GM12878 (cell line): ENCODE data around the gene TRIM42.

ENCODE experiments used
- CBFB ChIP-seq: IDR thresholded peaks from 2 replicates; pipeline ENCODE4 v1.6.1; 2016; ENCODE audit warnings: antibody characterized with exemption, low read depth
- CBX5 ChIP-seq: sonication (generic); IDR thresholded peaks from 2 replicates; pipeline ENCODE4 v1.6.1; 2016; ENCODE audit warnings: low read depth, moderate library complexity, mild to moderate bottlenecking, inconsistent platforms
- EGR1 ChIP-seq, 2 experiments: IDR thresholded peaks; 1 replicate in 1 of 2; 2 replicates in 1 of 2; pipeline ENCODE4 v1.6.1; 2011 to 2012; ENCODE audit warnings: low read depth in 2 of 2, low read length in 2 of 2, borderline replicate concordance in 1 of 2, mild to moderate bottlenecking in 1 of 2, moderate library complexity in 1 of 2
- EP300 ChIP-seq, 2 experiments: fragments of 150-350 bp in 1 of 2; IDR thresholded peaks; 2 replicates each; pipeline ENCODE4 v1.6.1; 2011 to 2012; ENCODE audit warnings: low read depth in 2 of 2, low read length in 2 of 2, borderline replicate concordance in 1 of 2, improper control_type of control experiment in 1 of 2, inconsistent platforms in 1 of 2; ENCODE audit not compliant: control insufficient read depth in 1 of 2
- KLF5 ChIP-seq: fragments of 450-650 bp; IDR thresholded peaks from 2 replicates; pipeline ENCODE4 v1.6.1; 2014; ENCODE audit warnings: mild to moderate bottlenecking; ENCODE audit not compliant: partially characterized antibody
- SIX5 ChIP-seq: IDR thresholded peaks from 2 replicates; pipeline ENCODE4 v1.6.1; 2011; ENCODE audit warnings: mild to moderate bottlenecking, low read depth, low read length, moderate library complexity; ENCODE audit not compliant: severe bottlenecking
- YY1 ChIP-seq: IDR thresholded peaks from 2 replicates; pipeline ENCODE4 v1.6.1; 2011; ENCODE audit warnings: low read depth, mild to moderate bottlenecking, low read length
- TF ChIP-seq, protein P1 (sequence below), 3 experiments: IDR thresholded peaks in 2 of 3; conservative IDR thresholded peaks in 1 of 3; 2 replicates each; pipeline ENCODE4 v1.5.1; 2011; ENCODE audit warnings: low read depth in 3 of 3, low read length in 3 of 3, mild to moderate bottlenecking in 3 of 3, control low read depth in 2 of 3, moderate library complexity in 2 of 3, inconsistent platforms in 1 of 3, mixed read lengths in 1 of 3; ENCODE audit not compliant: control insufficient read depth in 2 of 3, insufficient read depth in 1 of 3; ENCODE audit errors: extremely low read depth in 1 of 3
- TF ChIP-seq, protein P2 (sequence below): fragments of 150-350 bp; IDR thresholded peaks from 2 replicates; pipeline ENCODE4 v1.6.1; 2014; ENCODE audit warnings: mild to moderate bottlenecking, low read depth, low read length
- TF ChIP-seq, protein P3 (sequence below): IDR thresholded peaks from 2 replicates; pipeline ENCODE4 v1.6.1; 2012; ENCODE audit warnings: mild to moderate bottlenecking, low read depth, low read length
- TF ChIP-seq, protein P4 (sequence below): IDR thresholded peaks from 2 replicates; pipeline ENCODE4 v1.6.1; 2011; ENCODE audit warnings: borderline replicate concordance, low read depth, mild to moderate bottlenecking, moderate library complexity, low read length; ENCODE audit not compliant: insufficient read depth, poor library complexity, severe bottlenecking
- TF ChIP-seq, protein P5 (sequence below): IDR thresholded peaks from 2 replicates; pipeline ENCODE4 v1.6.1; 2011; ENCODE audit warnings: mild to moderate bottlenecking, low read depth, low read length, moderate library complexity; ENCODE audit not compliant: insufficient replicate concordance

DNA sequence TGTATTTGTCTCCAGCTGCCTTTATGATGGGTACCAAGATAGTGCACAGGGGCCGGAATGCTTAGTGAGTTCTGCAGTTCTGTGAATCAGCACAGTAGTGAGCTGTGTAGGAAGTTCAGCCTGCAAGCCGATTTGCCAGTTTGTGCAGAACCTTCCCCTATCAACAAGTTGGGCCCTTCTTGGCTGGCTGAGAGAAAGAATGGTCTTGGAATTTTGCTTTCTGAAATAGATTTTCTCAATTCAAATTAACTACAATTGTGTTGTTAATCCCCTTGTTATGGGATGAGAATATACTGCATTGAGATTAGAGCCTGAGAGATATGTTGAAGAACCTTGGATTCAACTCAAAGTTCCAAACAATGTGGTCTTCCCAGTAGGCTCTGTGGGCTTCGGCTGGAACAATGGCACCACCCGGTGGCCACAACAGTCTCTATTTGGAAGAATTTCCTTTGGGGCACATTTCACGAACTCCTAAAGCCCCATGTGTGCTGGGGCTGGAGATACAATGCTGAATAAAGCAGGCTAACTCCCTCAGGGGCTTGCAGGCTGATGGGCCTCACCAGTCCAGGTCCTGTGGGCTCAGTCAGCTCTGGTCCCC, 59.1 kb downstream of the TRIM42 start:
- TF ChIP-seq, protein P1, sequence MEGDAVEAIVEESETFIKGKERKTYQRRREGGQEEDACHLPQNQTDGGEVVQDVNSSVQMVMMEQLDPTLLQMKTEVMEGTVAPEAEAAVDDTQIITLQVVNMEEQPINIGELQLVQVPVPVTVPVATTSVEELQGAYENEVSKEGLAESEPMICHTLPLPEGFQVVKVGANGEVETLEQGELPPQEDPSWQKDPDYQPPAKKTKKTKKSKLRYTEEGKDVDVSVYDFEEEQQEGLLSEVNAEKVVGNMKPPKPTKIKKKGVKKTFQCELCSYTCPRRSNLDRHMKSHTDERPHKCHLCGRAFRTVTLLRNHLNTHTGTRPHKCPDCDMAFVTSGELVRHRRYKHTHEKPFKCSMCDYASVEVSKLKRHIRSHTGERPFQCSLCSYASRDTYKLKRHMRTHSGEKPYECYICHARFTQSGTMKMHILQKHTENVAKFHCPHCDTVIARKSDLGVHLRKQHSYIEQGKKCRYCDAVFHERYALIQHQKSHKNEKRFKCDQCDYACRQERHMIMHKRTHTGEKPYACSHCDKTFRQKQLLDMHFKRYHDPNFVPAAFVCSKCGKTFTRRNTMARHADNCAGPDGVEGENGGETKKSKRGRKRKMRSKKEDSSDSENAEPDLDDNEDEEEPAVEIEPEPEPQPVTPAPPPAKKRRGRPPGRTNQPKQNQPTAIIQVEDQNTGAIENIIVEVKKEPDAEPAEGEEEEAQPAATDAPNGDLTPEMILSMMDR (IDR thresholded peaks at IDR 0.05 in 2 of 3, conservative IDR thresholded peaks at IDR 0.05 in 1 of 3; ENCODE audit: control insufficient read depth in 2 of 3, extremely low read depth in 1 of 3, insufficient read depth in 1 of 3, low read depth in 3 of 3, low read length in 3 of 3), result peak; percentile 33 to 67 (median 45); a peak in 4 of 6 replicates
- TF ChIP-seq, protein P2, sequence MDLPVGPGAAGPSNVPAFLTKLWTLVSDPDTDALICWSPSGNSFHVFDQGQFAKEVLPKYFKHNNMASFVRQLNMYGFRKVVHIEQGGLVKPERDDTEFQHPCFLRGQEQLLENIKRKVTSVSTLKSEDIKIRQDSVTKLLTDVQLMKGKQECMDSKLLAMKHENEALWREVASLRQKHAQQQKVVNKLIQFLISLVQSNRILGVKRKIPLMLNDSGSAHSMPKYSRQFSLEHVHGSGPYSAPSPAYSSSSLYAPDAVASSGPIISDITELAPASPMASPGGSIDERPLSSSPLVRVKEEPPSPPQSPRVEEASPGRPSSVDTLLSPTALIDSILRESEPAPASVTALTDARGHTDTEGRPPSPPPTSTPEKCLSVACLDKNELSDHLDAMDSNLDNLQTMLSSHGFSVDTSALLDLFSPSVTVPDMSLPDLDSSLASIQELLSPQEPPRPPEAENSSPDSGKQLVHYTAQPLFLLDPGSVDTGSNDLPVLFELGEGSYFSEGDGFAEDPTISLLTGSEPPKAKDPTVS, result no peak
- no peak for TF ChIP-seq CBX5
- no peak for TF ChIP-seq SIX5
- no peak for TF ChIP-seq EP300 (IDR thresholded peaks at IDR 0.05; ENCODE audit: borderline replicate concordance in 1 of 2, control insufficient read depth in 1 of 2, low read depth in 2 of 2, low read length in 2 of 2)
- TF ChIP-seq YY1, result 0 out of 2 replicates have a peak, but pooled peaks have one; percentile 36
- no peak for TF ChIP-seq CBFB
- TF ChIP-seq, protein P3, sequence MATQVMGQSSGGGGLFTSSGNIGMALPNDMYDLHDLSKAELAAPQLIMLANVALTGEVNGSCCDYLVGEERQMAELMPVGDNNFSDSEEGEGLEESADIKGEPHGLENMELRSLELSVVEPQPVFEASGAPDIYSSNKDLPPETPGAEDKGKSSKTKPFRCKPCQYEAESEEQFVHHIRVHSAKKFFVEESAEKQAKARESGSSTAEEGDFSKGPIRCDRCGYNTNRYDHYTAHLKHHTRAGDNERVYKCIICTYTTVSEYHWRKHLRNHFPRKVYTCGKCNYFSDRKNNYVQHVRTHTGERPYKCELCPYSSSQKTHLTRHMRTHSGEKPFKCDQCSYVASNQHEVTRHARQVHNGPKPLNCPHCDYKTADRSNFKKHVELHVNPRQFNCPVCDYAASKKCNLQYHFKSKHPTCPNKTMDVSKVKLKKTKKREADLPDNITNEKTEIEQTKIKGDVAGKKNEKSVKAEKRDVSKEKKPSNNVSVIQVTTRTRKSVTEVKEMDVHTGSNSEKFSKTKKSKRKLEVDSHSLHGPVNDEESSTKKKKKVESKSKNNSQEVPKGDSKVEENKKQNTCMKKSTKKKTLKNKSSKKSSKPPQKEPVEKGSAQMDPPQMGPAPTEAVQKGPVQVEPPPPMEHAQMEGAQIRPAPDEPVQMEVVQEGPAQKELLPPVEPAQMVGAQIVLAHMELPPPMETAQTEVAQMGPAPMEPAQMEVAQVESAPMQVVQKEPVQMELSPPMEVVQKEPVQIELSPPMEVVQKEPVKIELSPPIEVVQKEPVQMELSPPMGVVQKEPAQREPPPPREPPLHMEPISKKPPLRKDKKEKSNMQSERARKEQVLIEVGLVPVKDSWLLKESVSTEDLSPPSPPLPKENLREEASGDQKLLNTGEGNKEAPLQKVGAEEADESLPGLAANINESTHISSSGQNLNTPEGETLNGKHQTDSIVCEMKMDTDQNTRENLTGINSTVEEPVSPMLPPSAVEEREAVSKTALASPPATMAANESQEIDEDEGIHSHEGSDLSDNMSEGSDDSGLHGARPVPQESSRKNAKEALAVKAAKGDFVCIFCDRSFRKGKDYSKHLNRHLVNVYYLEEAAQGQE, result no peak
- TF ChIP-seq EGR1 (IDR thresholded peaks at IDR 0.05; ENCODE audit: borderline replicate concordance in 1 of 2, low read depth in 2 of 2, low read length in 2 of 2), result no peak
- TF ChIP-seq, protein P4, sequence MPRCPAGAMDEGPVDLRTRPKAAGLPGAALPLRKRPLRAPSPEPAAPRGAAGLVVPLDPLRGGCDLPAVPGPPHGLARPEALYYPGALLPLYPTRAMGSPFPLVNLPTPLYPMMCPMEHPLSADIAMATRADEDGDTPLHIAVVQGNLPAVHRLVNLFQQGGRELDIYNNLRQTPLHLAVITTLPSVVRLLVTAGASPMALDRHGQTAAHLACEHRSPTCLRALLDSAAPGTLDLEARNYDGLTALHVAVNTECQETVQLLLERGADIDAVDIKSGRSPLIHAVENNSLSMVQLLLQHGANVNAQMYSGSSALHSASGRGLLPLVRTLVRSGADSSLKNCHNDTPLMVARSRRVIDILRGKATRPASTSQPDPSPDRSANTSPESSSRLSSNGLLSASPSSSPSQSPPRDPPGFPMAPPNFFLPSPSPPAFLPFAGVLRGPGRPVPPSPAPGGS, result no peak
- TF ChIP-seq KLF5, result no peak
- TF ChIP-seq, protein P5, sequence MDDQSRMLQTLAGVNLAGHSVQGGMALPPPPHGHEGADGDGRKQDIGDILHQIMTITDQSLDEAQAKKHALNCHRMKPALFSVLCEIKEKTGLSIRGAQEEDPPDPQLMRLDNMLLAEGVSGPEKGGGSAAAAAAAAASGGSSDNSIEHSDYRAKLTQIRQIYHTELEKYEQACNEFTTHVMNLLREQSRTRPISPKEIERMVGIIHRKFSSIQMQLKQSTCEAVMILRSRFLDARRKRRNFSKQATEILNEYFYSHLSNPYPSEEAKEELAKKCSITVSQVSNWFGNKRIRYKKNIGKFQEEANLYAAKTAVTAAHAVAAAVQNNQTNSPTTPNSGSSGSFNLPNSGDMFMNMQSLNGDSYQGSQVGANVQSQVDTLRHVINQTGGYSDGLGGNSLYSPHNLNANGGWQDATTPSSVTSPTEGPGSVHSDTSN, result no peak
